Pancreas (tissue), 10 donors: ENCODE measurements around the gene TWNK. TPM values are rescaled to one million over a fixed set of nuclear protein-coding genes. Genes with fewer than 3 reads are reported as not detected.
"Not testable (repeated sequence)": the region's sequence is repeated elsewhere in the genome, so short reads cannot be mapped to it uniquely, and the experiment has no call there.

Experiments
- ATAC-seq, 4 donors: fragments of 200-7000 bp; cut with Tn5 transposase; one replicate each; pipeline versions ENCODE4 v1.8.0 to v1.9.1; 2020; ENCODE audit warnings: mild to moderate bottlenecking in 4 of 4, moderate library complexity in 4 of 4
- DNase-seq, 6 donors: peaks; one replicate each; pipeline ENCODE4 v3.0.0-alpha.2; 2020
- FAIRE-seq: peaks from 2 replicates; lab custom pipeline; 2012; peaks lifted over from hg19 to GRCh38; lab: Jason Lieb, UNC
- H3K27ac ChIP-seq, 4 donors: fragments of 200-600 bp; sonication (generic); 1 replicate in 3 of 4; 2 replicates in 1 of 4; pipeline versions ENCODE4 v1.5.0 to v1.8.0; 2020
- H3K27me3 ChIP-seq, 4 donors: fragments of 200-600 bp; one replicate each; pipeline ENCODE4 v1.8.0; 2021
- H3K36me3 ChIP-seq, 3 donors: fragments of 200-600 bp; sonication (generic) in 1 of 3; one replicate each; pipeline versions ENCODE4 v1.5.0 to v1.8.0; 2020 to 2021
- H3K4me1 ChIP-seq, 3 donors: fragments of 200-600 bp; one replicate each; pipeline ENCODE4 v1.8.0; 2021
- H3K4me3 ChIP-seq, 4 donors: fragments of 200-600 bp; sonication (generic) in 2 of 4; one replicate each; pipeline versions ENCODE4 v1.5.0 to v1.8.0; 2020 to 2021
- H3K9me3 ChIP-seq, 4 donors: fragments of 200-600 bp; one replicate each; pipeline ENCODE4 v1.8.0; 2021
- CTCF ChIP-seq, 4 donors: fragments of 200-600 bp; sonication (generic) in 3 of 4; IDR thresholded peaks; one replicate each; pipeline versions ENCODE4 v1.5.0 to v1.8.0; 2021; ENCODE audit warnings: antibody characterized with exemption in 4 of 4
- WGBS, 2 donors: extraction: QIAGEN DNeasy Blood & Tissue Kit; methylation state at CpG; one replicate each; pipeline ENCODE4 v1.1.7; 2013; 5-methylcytosine and 5-hydroxymethylcytosine counted together
- intact Hi-C, 3 donors: fragments of 100-400 bp; cut with DNase I; formaldehyde crosslinking; loops; one replicate each; pipeline versions ENCODE4 v1.11.1 to v1.14.2; 2022
- polyA plus RNA-seq, 2 donors: library from polyadenylated mRNA; stranded (reverse); fragments of 200-250 nt; gene quantifications; one replicate each; pipeline ENCODE4 v1.2.3, GENCODE V29; 2013
- total RNA-seq, 6 donors: library from RNA; stranded (reverse); fragmentation: NEBNext Ultra II Directional in 4 of 6; extraction: Animal tissue kit (Norgen Biotek cat#: 25700) in 4 of 6; gene quantifications; one replicate each; pipeline versions ENCODE4 v1.2.1 to v1.2.4, GENCODE V29; 2021 to 2023
- donor health status: healthy with polysubstance abuse.
- donor health status: DM: no; HTN: no; CAD: no; lungs with moderate emphysema.
- donor health status: DM: no; HTN: no; CAD: no.
- donor health status: control.
- donor health status: control.
- donor health status: Bipolar disorder and iron deficiency.
- donor health status: DM: yes; HTN: yes; CAD: no.
- donor health status: DM: no; HTN: no; CAD: no.
- donor health status: DM: no; HTN: no; CAD: no.
- donor health status: DM: yes; HTN: yes; CAD: no.

Gene TWNK
- total and polyA plus RNA-seq, 8 donors, result 1.7 to 5.4 (median 3.3) TPM

- intact Hi-C loops, result no loop called here
- peaks cover 0 to 12% (median 0%) of the 10 kb centered on the region in 3 donors for H3K4me1 ChIP-seq
- WGBS, 2 donors, result 64 to 76% methylated on average over 3 of the region's 3 CpGs
- no peaks in the 10 kb centered on the region for H3K27me3 ChIP-seq
- peak overlapping the region; percentile 72 to 91 (median 89) for H3K27ac ChIP-seq
- DNase-seq, result no peak
- no peak for TF ChIP-seq CTCF (IDR thresholded peaks at IDR 0.05)
- no peak for FAIRE-seq
- H3K9me3 ChIP-seq, result no peaks in the 10 kb centered on the region
- no peak for ATAC-seq
- peak overlapping the region in 2 of 4 donors; percentile 54 to 73 for H3K4me3 ChIP-seq
- peaks cover 0 to 25% (median 18%) of the 10 kb centered on the region in 3 donors for H3K36me3 ChIP-seq
Observed at GRCh38 chr10:101033276-101033675, 45.9 kb downstream of the TWNK start.

GRCh38 chr10:101034404-101034803, 47.1 kb downstream of the TWNK start:
- Histone ChIP-seq H3K4me1 (peaks cover 0 to 12% (median 0%) of the 10 kb centered on the region in 3 donors), H3K36me3 (peaks cover 0 to 25% (median 18%) of the 10 kb centered on the region in 3 donors)
- DNase-seq, intact Hi-C loops, H3K9me3 ChIP-seq, H3K27ac ChIP-seq, FAIRE-seq, H3K27me3 ChIP-seq, ATAC-seq, H3K4me3 ChIP-seq: not testable (repeated sequence)
- WGBS, 2 donors, result 87 to 90% methylated on average over 4 of the region's 4 CpGs

- Histone ChIP-seq H3K4me1 (peaks cover 0 to 12% (median 0%) of the 10 kb centered on the region in 3 donors), H3K36me3 (peaks cover 0 to 25% (median 18%) of the 10 kb centered on the region in 3 donors), H3K27me3 (no peaks in the 10 kb centered on the region), H3K27ac (no peak overlapping the region), H3K9me3 (no peaks in the 10 kb centered on the region), H3K4me3 (no peak overlapping the region)
- no peak for FAIRE-seq
- intact Hi-C loops, result no loop called here
- WGBS, 2 donors, result 89 to 91% methylated on average over 7 of the region's 7 CpGs
- TF ChIP-seq CTCF (IDR thresholded peaks at IDR 0.05), result no peak
- ATAC-seq, result no peak
- peak in 1 of 6 donors; percentile 72 for DNase-seq
Observed at GRCh38 chr10:101035314-101035713, 48.0 kb downstream of the TWNK start.

- H3K27me3 ChIP-seq, result no peaks in the 10 kb centered on the region
- intact Hi-C loops, result no loop called here
- H3K4me3 ChIP-seq, result no peak overlapping the region
- ATAC-seq (no peak), DNase-seq (no peak), FAIRE-seq (no peak)
- H3K4me1 ChIP-seq, result peaks cover 0 to 9% (median 0%) of the 10 kb centered on the region in 3 donors
- WGBS, 2 donors, result 83% methylated on average over 10 of the region's 10 CpGs
- H3K27ac ChIP-seq, result no peak overlapping the region
- H3K36me3 ChIP-seq, result peaks cover 0 to 25% (median 18%) of the 10 kb centered on the region in 3 donors
- no peak for TF ChIP-seq CTCF (IDR thresholded peaks at IDR 0.05)
- no peaks in the 10 kb centered on the region for H3K9me3 ChIP-seq
Observed at GRCh38 chr10:101035916-101036702, 48.8 kb downstream of the TWNK start.

- H3K9me3 ChIP-seq, result no peaks in the 10 kb centered on the region
- no peak overlapping the region for H3K4me3 ChIP-seq
- peaks cover 0 to 25% (median 18%) of the 10 kb centered on the region in 3 donors for H3K36me3 ChIP-seq
- DNase-seq, result no peak
- no peaks in the 10 kb centered on the region for H3K27me3 ChIP-seq
- no peak overlapping the region for H3K27ac ChIP-seq
- H3K4me1 ChIP-seq, result peaks cover 0 to 14% (median 0%) of the 10 kb centered on the region in 3 donors
- TF ChIP-seq CTCF (IDR thresholded peaks at IDR 0.05), result no peak
- FAIRE-seq, result no peak
- 77 to 79% methylated on average over 7 of the region's 7 CpGs for WGBS, 2 donors
- no peak for ATAC-seq
- intact Hi-C loops, result no loop called here
Observed at GRCh38 chr10:101036726-101037125, 49.4 kb downstream of the TWNK start.
